NCI-H1436 treated with DMSO at 0.1 percent for 48 hours (cell line): ENCODE measurements around the gene USP48.
"Not testable (repeated sequence)": the region's sequence is repeated elsewhere in the genome, so short reads cannot be mapped to it uniquely, and the experiment has no call there.

Source experiments
- DNase-seq: peaks from one replicate; lab custom pipeline; 2025; lab: John Stamatoyannopoulos, UW

USP48 gene

GRCh38 chr1:21774835-21775549 is 8.0 kb downstream of the USP48 start:
- DNase-seq, result no peak

GRCh38 chr1:21773585-21773984 is 9.4 kb downstream of the USP48 start:
- no peak for DNase-seq

GRCh38 chr1:21771672-21772071 is 11.3 kb downstream of the USP48 start:
- DNase-seq, result not testable (repeated sequence)

GRCh38 chr1:21770602-21771001 is 12.3 kb downstream of the USP48 start:
- DNase-seq, result not testable (repeated sequence)

GRCh38 chr1:21770201-21770600 is 12.7 kb downstream of the USP48 start:
- DNase-seq, result no peak

DNA sequence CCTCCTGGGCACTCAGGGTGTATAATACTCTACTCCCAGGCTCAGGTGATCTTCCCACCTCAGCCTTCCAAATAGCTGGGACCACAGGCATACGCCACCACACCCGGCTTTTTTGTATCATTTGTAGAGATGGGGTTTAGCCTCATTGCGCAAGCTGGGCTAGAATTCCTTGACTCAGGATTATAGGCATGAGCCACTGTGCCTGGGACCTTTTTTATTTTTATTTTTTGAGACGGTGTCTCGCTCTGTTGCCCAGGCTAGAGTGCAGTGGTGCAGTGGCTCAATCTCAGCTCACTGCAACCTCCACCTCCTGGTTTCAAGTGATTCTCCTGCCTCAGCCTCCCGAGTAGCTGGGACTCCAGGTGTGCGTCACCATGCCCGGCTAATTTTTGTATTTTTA is 15.8 kb downstream of the USP48 start:
- DNase-seq, result not testable (repeated sequence)

- no peak for DNase-seq
Observed at GRCh38 chr1:21766210-21766609, 16.7 kb downstream of the USP48 start.

DNA sequence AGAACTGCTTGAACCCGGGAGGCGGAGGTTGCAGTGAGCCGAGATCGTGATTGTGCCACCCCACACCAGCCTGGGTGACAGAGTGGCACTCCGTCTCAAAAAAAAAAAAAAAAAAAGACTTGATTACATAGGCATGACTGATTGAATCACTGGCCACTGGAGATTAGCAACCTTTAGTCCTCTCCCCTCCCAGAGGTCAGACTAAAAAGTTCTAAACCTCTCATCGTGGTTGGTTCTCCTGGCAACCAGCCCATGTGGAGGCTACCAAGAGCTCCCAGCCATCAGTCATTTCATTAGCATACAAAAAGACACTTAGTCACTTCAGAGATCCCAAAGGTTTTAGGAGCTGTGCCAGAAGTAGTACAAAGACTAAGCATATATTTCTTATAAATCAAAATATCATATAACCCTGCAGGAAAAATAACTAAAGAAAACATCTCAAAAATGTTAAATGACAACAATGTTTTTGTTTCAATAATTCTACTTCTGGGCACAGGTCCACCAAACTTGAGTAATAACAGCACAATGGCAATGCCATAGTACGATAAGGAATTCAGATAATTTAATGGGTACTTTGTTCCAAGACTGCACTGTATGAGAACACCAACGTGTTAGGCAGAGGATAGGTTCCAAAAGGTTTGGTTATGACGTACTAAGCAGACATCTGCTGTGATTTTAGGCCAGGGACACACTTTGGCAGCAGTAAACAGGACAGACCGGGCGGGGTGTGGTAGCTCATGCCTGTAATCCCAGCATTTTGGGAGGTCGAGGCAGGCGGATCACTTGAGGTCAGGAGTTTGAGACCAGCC is 18.1 kb downstream of the USP48 start:
- no peak for DNase-seq

- DNase-seq, result no peak
Observed at GRCh38 chr1:21763694-21764419, 19.1 kb downstream of the USP48 start.

- DNase-seq, result no peak
Observed at GRCh38 chr1:21763236-21763635, 19.7 kb downstream of the USP48 start.

DNA sequence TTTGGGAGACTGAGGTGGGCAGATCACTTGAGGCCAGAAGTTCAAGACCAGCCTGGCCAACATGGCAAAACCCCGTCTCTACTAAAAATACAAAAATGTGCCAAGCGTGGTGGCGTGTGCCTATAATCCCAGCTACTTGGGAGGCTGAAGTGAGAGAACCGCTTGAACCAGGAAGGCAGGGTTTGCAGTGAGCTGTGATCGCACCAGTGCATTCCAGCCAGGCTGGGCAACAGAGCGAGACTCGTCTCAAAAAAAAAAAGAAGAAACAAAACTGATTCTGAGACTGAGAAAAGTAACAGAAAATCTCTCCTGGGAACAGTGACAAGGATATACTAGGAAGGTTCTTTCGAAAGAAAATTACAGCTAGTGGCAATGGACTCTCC is 20.9 kb downstream of the USP48 start:
- DNase-seq, result no peak

DNA sequence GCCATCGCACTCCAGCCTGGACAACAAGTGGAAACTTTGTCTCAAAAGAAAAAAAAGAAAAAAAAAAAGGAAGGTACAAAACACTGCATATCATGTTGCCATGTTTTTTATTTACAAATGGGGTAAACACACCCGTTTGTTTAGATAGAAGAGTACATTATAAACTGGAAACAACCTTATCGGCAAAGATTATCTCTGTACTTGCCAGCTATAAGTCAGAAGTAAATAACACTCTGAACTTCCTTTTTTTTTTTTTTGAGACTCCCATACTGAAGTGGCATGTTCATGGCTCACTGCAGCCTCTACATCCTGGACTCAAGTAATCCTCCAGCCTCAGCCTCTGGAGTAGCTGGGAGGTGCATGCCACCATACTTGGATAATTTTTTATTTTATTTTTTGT is 21.9 kb downstream of the USP48 start:
- no peak for DNase-seq

DNA sequence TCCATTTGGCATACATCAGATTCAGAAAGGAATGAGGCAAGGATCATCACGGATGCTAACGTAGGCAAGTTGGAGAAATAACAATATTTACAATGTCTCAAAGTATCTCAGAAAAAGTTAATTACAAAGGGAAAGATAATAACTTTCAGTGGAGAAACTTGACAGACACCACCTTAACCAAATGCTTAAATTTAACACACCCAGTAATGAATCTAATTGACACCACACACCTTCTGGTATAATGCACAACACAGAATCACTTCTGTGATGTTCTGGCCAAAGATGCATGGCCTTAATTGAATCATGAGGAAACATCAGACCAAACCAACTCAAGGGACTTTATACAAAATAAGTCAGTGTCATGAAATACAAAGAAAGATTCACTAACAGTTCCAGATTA is 23.1 kb downstream of the USP48 start:
- DNase-seq, result no peak

GRCh38 chr1:21759182-21759581 is 23.8 kb downstream of the USP48 start:
- DNase-seq, result no peak

DNA sequence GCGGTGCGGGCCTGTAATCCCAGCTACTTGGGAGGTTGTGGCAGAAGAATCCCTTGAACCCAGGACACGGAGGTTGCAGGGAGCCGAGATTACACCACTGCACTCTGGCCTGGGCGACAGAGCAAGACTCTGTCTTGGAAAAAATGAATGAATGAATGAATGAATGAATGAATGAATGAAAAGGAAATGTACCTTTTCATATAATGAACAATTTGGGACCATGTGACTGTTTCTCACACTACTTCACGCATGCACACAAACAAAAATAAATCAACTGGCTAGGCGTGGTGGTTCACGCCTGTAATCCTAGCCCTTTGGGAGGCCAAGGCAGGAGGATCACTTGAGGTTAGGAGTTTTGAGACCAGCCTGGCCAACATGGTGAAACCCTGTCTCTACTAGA is 24.3 kb downstream of the USP48 start:
- DNase-seq, result no peak

- DNase-seq, result no peak
Observed at GRCh38 chr1:21756393-21757089, 26.4 kb downstream of the USP48 start.

GRCh38 chr1:21755067-21755466 is 27.9 kb downstream of the USP48 start:
- DNase-seq, result no peak

- no peak for DNase-seq
Observed at GRCh38 chr1:21754583-21754982, 28.4 kb downstream of the USP48 start.

GRCh38 chr1:21752186-21752585 is 30.8 kb downstream of the USP48 start:
- no peak for DNase-seq

GRCh38 chr1:21751281-21751680 is 31.7 kb downstream of the USP48 start:
- DNase-seq, result no peak

DNA sequence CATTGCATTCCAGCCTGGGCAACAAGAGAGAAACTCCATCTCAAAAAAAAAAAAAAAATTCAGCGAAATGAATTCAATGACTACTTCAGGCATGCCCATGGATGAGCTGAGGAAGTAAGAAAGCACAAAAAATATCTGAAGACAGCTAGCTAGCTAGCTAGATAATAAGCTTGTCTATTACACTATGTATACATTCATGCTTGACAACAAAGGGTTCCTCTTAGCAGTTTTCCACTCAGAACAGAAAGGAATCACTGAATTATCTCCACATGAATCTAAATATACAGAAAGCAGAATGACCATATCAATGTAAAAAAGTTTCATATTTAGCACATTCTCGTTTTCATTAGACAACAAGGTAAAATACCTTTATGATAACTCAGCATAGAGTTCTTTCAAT is 32.1 kb downstream of the USP48 start:
- DNase-seq, result no peak

GRCh38 chr1:21749859-21750468 is 33.0 kb downstream of the USP48 start:
- DNase-seq, result no peak
